Medulla oblongata (tissue), 1 donor: ENCODE measurements around the gene GGTLC3.
"Not testable (repeated sequence)": the region's sequence is repeated elsewhere in the genome, so short reads cannot be mapped to it uniquely, and the experiment has no call there.

ENCODE experiments used
- DNase-seq: peaks from one replicate; pipeline ENCODE4 v3.0.0-alpha.2; 2015; ENCODE audit errors: extremely low spot score

Gene GGTLC3

DNA sequence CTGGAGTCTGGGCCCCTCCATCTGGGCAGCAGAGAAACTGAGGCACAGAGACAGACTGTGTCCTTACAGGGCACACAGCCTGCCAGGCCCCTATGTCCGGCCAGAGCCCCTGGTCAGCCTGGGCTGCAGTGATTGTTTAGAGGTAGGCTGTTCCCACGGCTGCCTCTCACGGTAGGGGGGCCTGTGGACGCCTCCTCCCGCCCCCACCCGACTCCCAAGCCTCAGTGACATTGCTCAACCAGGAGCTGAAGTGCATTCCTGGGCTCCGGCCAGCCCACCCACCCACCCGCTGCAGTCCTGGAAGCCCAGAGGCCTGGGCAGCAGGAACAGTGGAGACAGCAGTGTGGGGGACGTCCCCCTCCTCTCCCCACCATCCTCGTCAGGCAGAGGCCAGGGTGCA lies 4.5 kb downstream of the GGTLC3 start:
- not testable (repeated sequence) for DNase-seq

- not testable (repeated sequence) for DNase-seq
Observed at GRCh38 chr22:18512378-18512777, 5.6 kb downstream of the GGTLC3 start.

GRCh38 chr22:18511327-18511726 lies 6.6 kb downstream of the GGTLC3 start:
- DNase-seq, result not testable (repeated sequence)

DNA sequence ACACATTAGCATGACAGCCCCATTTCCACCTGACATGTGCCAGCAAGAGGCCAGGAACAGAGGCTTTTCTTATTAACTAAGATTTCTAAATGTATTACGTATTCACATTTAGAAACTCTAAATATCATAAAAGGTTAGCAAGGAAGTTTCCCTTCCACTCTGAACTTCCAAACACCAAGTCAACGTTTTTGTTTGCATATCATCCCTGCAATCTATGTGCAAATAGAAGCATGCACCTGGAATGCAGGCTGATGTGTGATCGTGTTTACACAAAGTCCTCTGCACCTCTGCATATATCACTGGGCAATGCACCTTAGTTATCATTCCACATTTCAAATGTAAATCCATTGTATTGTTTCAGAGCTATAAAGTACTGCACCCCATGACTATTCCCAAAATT lies 21.7 kb downstream of the GGTLC3 start:
- not testable (repeated sequence) for DNase-seq
